Measurements from ENCODE around the gene ALPL. TPM values are rescaled to one million over a fixed set of nuclear protein-coding genes. Genes with fewer than 3 reads are reported as not detected.
A peak's percentile ranks its signal among the peaks of the same experiment; 100 is the strongest.

Gene ALPL
- total and polyA plus RNA-seq, 12 donors, result 21.9 to 752 (median 70.6) TPM

DNA sequence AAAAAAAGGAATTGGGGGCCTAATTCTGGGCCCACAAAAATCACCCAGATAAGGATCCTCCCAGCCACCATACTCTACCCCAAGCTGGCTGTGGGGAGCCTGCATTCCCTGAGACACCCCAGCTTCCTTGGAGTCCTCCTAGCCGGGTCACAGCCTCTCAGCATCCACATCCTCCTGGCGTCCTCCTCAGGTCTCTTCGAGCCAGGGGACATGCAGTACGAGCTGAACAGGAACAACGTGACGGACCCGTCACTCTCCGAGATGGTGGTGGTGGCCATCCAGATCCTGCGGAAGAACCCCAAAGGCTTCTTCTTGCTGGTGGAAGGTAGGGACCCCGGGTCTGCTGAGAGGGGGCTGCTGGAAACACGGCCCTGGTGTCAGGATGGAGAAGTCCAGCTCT lies 64.3 kb downstream of the ALPL start:
- Histone ChIP-seq H3K4me3 (no peak overlapping the region), H3K4me1 (replicated peaks in 1 of 2) (no peaks in the 10 kb centered on the region), H3K9me3 (replicated peaks in 1 of 3) (no peaks in the 10 kb centered on the region), H3K27ac (peak overlapping the region in 2 of 5 donors; percentile 49 to 62), H3K36me3 (replicated peaks in 1 of 2) (no peaks in the 10 kb centered on the region), H3K27me3 (no peaks in the 10 kb centered on the region)
- 75 to 88% (median 78%) methylated on average over 7 to 11 of the region's 11 CpGs for WGBS, 4 donors
- TF ChIP-seq POLR2A (IDR thresholded peaks at IDR 0.05), result no peak
- TF ChIP-seq CTCF (IDR thresholded peaks at IDR 0.05), result no peak
- DNase-seq, result peak in 1 of 7 donors; percentile 24
- intact Hi-C loops (cut with DNase I), result loop anchor here in 1 of 2 donors (5.0 to 10.0 kb wide), 2 partner anchors 66 to 199 kb away; partner anchors contain the start of gene ALPL

DNA sequence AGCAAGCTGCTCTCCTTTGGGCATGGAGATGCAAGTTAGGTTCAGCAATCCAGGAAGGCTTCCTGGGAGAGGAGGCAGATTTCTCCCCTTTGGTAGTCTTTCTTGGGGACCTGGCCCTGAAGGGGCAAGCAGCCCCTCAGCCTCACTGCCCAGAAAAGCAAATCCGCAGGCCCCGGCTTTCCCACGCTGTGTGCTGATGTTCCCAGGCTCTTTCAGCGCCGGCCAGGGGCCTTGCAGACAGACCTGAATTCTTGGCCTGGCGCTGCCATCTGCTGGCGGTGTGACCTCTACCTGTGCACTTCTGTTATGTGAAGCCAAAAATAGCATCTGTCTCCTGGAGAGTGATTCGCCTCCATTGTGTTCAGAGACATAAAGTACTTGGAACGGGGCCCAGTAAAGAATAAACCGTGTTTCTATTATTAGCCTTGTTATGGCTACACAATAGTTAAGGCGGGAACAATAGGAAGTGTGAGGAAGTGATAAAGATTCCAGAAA lies 64.8 kb downstream of the ALPL start:
- DNase-seq, result peak; percentile 78 to 94 (median 87)
- no peaks in the 10 kb centered on the region for H3K4me1 ChIP-seq (replicated peaks in 1 of 2)
- no peaks in the 10 kb centered on the region for H3K27me3 ChIP-seq
- no peak overlapping the region for H3K4me3 ChIP-seq
- 10 to 13% (median 13%) methylated on average over 5 to 11 of the region's 11 CpGs for WGBS, 4 donors
- H3K9me3 ChIP-seq (replicated peaks in 1 of 3), result no peaks in the 10 kb centered on the region
- H3K27ac ChIP-seq, result peak overlapping the region in 3 of 5 donors; percentile 10 to 75 (median 62)
- intact Hi-C loops (cut with DNase I), result loop anchor here in 1 of 2 donors (5.0 to 10.0 kb wide), 2 partner anchors 67 to 199 kb away; partner anchors contain the start of gene ALPL
- TF ChIP-seq POLR2A (IDR thresholded peaks at IDR 0.05) (no peak), CTCF (IDR thresholded peaks at IDR 0.05) (peak; percentile 26 to 77 (median 68))
- H3K36me3 ChIP-seq (replicated peaks in 1 of 2), result no peaks in the 10 kb centered on the region

GRCh38 chr1:21574466-21575151 lies 65.4 kb downstream of the ALPL start:
- Histone ChIP-seq H3K4me1 (replicated peaks in 1 of 2) (no peaks in the 10 kb centered on the region), H3K9me3 (replicated peaks in 1 of 3) (no peaks in the 10 kb centered on the region), H3K36me3 (replicated peaks in 1 of 2) (no peaks in the 10 kb centered on the region), H3K27ac (peak overlapping the region in 4 of 5 donors; percentile 4 to 75 (median 36)), H3K27me3 (no peaks in the 10 kb centered on the region), H3K4me3 (no peak overlapping the region)
- 45 to 69% (median 51%) methylated on average over 7 to 31 of the region's 31 CpGs for WGBS, 4 donors
- intact Hi-C loops (cut with DNase I), result loop anchor here in 1 of 2 donors (5.0 to 10.0 kb wide), 2 partner anchors 67 to 200 kb away; partner anchors contain the start of gene ALPL
- peak in 4 of 7 donors; percentile 43 to 69 (median 56) for DNase-seq
- no peak for TF ChIP-seq CTCF (IDR thresholded peaks at IDR 0.05)
- peak in 1 of 2 donors; percentile 12 for TF ChIP-seq POLR2A (IDR thresholded peaks at IDR 0.05)

DNA sequence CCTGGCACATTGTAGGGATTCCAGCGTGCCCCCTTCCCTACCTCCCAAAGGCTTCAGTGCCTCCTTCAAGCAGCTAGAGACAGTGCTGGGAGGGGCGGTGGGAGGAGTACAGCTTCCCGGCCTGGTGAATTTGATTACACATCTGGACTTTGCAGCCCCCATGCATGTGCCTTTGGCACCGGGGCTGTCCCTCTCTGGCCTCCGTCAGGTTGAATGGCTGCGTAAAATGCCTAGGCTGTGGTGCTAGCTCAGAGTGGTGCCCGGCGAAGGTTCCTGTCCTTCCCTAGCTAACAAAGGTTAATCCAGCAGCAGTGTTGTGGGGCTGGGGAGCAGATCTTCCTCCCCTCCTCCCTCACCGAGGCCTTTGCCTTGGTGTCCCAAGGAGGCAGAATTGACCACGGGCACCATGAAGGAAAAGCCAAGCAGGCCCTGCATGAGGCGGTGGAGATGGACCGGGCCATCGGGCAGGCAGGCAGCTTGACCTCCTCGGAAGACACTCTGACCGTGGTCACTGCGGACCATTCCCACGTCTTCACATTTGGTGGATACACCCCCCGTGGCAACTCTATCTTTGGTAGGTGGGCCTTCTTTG lies 66.2 kb downstream of the ALPL start:
- H3K4me3 ChIP-seq, result no peak overlapping the region
- 89 to 96% (median 94%) methylated on average over 18 of the region's 18 CpGs for WGBS, 4 donors
- no peaks in the 10 kb centered on the region for H3K36me3 ChIP-seq (replicated peaks in 1 of 2)
- intact Hi-C loops (cut with DNase I), result loop anchor here in 1 of 2 donors (10.0 kb wide), 1 partner anchor 201 kb away; no protein-coding TSS in a partner anchor
- DNase-seq, result peak in 2 of 7 donors; percentile 23 to 24
- no peaks in the 10 kb centered on the region for H3K4me1 ChIP-seq (replicated peaks in 1 of 2)
- H3K27ac ChIP-seq, result peak overlapping the region in 3 of 5 donors; percentile 10 to 75 (median 62)
- no peaks in the 10 kb centered on the region for H3K27me3 ChIP-seq
- no peaks in the 10 kb centered on the region for H3K9me3 ChIP-seq (replicated peaks in 1 of 3)
- TF ChIP-seq POLR2A (IDR thresholded peaks at IDR 0.05) (no peak), CTCF (IDR thresholded peaks at IDR 0.05) (no peak)
